Inflammatory macrophage (primary cell): ENCODE data around the gene HCN2.

Source experiments
- DNase-seq, 2 donors: peaks; one replicate each; pipeline ENCODE4 v3.0.0-alpha.2; 2020 to 2022

Gene HCN2

DNA sequence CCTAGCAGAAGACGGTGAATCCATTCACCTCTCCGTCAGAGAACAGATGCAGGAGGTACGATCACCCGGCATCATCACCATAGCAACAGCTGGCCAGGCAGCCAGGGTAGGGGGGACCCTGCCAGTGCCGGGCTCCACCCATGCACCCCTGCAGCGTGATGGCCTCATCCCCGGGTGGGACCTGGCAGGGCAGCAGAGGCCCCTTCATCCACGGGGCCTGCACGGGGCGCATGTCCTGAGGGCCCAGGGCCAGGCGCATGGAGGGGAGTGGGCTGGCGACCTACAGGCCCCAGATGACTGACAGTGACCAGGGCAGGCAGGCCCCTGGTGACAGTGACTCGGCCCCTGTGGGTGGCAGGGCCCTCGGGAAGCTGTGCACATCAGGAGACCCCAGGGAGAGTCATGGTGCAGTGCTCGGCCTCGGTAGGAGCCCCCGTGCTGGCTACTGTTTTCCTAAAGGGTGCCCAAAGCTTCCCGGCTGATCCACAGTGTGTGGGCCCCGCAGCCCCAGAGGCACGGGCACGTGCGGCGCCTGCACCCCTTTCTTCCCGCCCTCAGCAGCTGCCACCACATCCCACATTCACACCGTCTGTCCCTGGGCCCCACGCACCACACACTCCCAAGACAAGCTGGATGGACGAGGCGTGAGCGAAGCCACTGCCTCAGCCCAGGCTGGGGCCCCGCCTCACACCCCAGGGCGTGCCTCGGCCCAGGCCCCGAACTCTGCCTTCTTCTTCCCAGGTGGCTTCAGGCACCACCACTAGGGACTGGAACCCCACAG is 68.6 kb downstream of the HCN2 start:
- DNase-seq: no peak

DNA sequence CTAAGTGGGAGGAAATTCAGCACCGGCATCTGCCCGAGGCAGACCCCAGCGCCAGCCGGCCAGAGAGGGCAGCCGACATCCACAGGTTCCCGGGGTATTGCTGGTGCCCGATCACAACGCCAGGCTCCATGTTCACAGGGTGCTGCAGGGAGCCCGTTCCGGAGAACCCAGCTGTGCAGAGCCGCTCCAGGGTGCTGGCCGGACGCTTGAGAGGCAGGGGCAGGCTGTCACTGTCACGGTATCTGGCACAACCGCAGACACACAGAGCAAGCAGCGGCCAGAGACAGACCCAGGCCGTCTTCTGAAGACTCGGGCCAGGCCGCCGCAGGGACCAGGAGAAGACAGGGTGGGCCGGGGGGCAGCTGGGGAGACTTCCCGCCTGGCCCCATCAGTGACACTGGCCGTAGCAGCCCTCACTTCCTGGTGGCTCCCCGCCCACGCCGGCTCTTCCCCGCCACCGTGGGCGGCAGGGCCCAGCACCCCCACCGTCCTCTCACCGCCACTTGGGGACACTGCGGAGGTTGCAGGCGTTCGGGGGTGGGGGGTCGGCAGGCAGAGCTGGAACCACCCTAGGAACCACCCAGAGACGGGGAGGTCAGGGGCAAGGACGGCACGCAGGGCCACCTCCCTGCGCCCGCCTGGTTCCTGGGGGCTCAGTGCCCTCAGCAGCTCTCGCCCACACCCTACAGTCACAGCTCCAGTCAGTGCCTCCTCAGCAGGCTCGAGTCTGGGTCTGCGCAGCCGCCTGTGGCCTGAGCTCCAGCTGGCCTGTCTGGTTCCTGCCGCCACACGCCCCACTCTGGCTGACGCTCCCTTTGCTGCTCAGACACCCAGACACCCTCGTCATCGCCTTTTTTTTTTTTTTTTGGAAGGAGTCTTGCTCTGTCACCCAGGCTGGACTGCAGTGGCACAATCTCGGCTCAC is 69.5 kb downstream of the HCN2 start:
- peak; percentile 14 to 62 for DNase-seq

DNA sequence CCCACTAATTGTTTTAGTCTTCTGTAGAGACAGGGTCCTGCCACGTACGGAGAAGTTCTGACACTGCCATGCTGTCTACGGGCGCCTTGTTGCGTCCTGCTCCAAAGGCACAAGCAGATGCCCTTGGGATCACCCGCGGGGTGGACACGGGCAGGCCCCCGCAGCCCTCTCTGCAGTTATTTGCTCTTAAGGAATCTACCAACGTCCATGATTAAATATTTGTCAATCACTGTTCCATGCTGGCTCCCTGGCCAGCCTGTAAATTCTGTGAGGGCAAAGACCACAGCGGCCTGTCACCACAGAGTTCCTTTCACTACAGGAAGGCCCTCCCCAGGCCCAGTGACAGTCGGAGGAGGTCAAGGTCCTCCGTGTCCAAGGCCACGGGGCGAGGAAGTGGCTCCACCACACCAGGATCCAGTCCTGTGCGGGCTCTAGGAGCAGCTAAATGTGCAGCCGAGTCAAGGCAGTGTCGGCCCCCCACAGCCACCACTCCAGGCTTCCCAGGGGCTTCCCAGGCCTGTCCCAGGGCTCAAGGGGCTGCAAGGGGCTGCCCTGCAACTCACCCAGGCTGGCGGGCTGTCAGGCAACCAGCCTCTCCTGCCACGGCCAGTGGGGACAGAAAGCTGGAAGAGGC is 71.2 kb downstream of the HCN2 start:
- peak; percentile 24 to 29 for DNase-seq

DNA sequence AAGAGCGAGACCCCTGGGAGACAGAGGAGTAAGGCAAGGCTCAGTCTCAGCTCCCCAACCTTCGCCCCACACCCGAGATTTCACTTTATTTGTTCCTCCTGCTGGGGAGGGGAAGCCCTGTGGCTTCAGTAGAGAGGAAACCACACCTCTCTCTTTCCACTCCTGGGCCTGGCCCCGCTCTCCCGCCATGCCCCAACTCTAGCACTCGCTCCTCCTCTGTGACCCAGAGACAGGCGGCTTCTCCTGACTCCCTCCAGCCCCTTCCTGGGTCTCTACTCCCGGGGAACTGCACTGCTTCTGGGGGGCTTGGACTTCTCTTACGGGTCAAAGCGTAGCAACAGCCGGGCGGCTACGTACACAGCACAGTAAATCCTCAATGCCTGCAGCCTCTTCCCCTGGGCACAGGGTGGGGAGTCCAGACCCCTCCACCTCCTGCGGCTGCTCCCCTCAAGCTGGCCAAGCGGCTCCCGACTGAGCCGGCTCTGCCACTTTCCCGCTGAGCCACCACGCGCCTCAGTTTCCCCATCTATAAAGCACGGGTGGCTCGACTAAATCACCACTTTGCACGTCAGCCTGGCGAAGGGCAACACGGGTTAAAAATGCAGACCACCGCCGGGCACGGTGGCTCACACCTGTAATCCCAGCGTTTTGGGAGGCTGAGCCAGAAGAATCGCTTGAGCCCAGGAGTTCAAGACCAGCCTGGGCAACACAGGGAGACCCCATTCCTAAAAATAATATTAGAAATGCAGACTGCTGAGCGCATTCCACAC is 71.9 kb downstream of the HCN2 start:
- DNase-seq: peak; percentile 48 to 55

DNA sequence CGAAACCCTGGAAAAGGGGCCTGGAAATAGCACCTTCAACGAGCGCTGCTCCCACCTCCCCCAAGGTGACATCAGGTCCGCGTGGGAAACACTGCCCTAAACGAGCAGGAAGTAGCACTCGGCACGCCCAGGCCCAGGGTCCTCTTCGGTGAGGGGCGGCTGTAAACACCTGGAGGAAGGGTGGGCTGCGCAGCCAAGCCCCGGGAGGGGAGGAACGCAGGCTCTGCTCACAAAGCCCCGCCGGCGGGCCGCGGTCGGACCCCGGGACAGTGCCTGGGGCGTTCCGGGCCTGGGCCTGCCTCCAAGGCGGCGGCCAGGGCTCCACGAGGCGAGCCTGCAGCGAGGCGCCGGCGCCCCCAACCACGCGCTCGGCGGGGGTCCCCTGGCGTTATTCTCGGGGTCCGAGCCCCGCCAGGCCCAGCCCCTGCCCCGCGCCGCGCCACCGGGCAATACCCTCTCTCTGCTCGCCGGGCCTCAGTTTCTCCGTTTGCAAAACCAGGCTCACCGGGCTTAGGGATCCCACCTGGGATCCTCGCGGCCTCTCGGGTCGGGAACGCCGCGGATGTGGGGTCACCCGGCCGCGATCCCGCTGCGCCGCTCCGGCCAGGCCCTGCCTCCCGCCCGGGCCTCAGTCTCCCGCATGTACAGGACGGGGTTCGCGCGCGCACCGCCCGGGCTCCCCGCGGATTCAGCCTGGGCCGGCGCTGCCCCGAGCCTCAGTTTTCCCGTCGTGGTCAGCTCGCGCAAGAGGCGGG is 72.7 kb downstream of the HCN2 start:
- DNase-seq: peak; percentile 21 to 78

DNA sequence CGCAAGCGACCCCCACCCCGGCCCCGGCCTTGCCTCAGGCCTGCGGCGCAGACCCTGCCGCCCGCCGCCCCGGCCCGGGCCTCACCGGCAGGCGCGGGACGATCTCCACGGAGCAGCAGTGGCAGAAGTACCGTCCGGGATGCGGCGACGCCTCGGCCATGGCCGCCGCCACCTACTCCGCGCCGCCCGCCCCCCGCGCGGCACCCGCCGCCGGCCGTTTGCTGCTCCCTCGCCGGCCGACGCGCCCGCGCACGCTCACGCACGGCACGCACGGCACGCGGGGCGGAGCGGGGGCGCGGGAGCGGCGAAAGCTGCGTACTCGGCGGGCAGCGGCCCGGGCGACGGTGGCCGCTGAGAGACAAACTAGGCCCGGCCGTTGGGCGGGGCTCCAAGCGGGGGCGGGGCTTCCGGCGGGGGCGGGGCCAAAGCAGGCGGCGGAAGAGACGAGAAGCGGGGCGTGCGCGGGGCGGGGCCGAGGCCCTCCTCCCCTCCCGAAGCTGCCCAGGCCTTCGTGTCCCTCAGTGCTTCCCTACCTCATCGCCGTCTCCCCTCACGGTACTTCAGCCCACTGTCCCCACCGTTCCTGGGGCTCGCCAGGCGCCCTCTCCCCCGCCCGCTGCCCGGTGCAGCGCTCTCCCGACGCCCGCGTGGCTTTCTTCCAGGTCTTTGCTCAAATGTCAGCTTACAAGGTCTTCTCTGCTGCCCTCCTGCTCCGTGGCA is 73.4 kb downstream of the HCN2 start, which contains the start of gene RNF126:
Gene RNF126 (minus strand): TSS at position 253 of the 720 bp plus-strand sequence. CDS start 93 bp downstream, at position 160.
- DNase-seq: peak; percentile 94 to 97

DNA sequence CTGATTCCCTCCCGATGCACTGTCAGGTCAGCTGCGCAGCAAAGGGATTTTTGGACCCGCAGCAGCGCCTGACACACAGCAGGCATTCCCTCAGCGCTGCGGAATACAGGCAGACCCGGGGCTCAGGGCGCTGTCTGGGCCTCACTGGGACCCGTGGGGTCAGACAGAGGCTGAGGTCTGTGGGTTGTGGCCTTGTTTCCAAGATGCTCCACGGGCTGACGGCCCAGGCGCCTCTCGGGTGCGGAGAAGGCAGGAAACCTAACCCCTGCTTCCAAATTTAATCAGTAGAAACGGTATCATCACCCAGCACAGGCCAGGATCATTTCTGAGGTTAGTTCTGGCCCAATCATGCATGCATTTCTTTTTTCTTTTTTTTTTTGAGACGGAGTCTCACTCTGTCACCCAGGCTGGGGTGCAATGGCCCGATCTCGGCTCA is 74.0 kb downstream of the HCN2 start:
- no peak for DNase-seq

DNA sequence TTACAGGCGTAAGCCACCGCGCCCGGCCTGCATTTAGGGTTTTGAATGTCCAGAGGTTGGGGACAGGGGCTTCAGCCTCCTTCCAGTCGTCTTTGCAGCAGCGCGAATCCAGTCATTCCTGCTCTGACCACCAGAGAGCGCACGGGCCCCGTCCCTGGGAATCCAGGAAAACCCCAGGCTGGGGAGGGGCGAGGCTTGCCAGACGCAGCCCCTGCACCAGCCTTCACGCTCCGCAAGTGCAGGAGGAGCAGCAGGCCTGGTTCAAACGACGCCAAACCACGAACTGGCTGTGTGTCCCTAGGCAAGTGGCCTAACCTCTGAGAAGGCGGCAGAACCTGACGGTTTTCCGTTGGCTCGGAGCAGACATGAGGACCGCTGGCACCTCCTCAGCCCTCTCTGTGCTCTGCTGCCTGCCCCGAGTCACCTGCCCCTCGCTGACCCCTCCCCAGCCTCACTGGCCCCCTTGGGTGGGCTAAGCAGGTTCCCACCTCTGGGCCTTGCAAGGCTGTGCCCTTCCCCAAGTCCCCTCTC is 75.3 kb downstream of the HCN2 start:
- peak; percentile 72 to 81 for DNase-seq
